Upper lobe of left lung (tissue), 4 donors: Measurements from ENCODE around the gene FKBP8.

Source experiments
- EP300 ChIP-seq, 4 donors: sonication (generic); formaldehyde crosslinking; IDR thresholded peaks; one replicate each; pipeline ENCODE4 v1.5.1; 2017; ENCODE audit warnings: antibody characterized with exemption in 4 of 4, control low read depth in 2 of 4
- POLR2A ChIP-seq, 4 donors: fragments of 450-650 bp; IDR thresholded peaks; one replicate each; pipeline ENCODE4 v1.5.1; 2016 to 2017; ENCODE audit warnings: antibody characterized with exemption in 4 of 4, mild to moderate bottlenecking in 2 of 4
- POLR2AphosphoS5 ChIP-seq, 2 donors: sonication (generic); formaldehyde crosslinking; IDR thresholded peaks; one replicate each; pipeline ENCODE4 v1.5.1; 2017; ENCODE audit warnings: antibody characterized with exemption in 2 of 2
- TF ChIP-seq, protein P1 (sequence below), 6 experiments: fragments of 450-650 bp in 4 of 6; fragments of 200-600 bp in 2 of 6; sonication (generic) in 2 of 6; IDR thresholded peaks; one replicate each; pipeline ENCODE4 v1.5.1; 2016 to 2019; ENCODE audit warnings: antibody characterized with exemption in 6 of 6

DNA sequence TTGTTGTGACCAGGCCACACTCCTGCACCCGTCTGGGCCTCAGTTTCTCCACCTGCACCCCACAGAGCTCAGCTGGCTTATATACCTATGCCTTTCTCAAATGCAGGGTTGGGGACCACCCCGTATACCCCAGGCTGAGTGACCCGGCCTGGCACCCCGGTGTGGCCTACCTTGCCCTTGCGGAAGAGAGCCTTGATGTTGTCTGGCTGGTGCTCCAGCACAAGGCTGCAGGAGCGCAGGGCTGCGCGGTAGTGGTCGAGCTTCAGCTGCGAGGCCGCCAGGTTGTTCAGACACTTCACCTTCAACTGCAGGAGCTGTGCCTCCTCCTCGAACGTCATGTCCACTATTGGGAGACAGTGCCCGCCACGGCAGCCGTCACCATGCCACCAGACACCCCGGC lies 5.9 kb downstream of the FKBP8 start:
- TF ChIP-seq, protein P1, sequence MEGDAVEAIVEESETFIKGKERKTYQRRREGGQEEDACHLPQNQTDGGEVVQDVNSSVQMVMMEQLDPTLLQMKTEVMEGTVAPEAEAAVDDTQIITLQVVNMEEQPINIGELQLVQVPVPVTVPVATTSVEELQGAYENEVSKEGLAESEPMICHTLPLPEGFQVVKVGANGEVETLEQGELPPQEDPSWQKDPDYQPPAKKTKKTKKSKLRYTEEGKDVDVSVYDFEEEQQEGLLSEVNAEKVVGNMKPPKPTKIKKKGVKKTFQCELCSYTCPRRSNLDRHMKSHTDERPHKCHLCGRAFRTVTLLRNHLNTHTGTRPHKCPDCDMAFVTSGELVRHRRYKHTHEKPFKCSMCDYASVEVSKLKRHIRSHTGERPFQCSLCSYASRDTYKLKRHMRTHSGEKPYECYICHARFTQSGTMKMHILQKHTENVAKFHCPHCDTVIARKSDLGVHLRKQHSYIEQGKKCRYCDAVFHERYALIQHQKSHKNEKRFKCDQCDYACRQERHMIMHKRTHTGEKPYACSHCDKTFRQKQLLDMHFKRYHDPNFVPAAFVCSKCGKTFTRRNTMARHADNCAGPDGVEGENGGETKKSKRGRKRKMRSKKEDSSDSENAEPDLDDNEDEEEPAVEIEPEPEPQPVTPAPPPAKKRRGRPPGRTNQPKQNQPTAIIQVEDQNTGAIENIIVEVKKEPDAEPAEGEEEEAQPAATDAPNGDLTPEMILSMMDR (IDR thresholded peaks at IDR 0.05): no peak
- no peak for TF ChIP-seq POLR2AphosphoS5 (IDR thresholded peaks at IDR 0.05)
- no peak for TF ChIP-seq POLR2A (IDR thresholded peaks at IDR 0.05)
- no peak for TF ChIP-seq EP300 (IDR thresholded peaks at IDR 0.05)
